ENCODE data around the gene LRRC63. TPM values are rescaled to one million over a fixed set of nuclear protein-coding genes. Genes with fewer than 3 reads are reported as not detected.

Gene LRRC63
- total and polyA plus RNA-seq, 9 of the 15 experiments (the other 6 are each of a cell fraction or from before 2014, with no cell fraction given), result 0.07 to 0.41 (median 0.24) TPM; not detected in 1

DNA sequence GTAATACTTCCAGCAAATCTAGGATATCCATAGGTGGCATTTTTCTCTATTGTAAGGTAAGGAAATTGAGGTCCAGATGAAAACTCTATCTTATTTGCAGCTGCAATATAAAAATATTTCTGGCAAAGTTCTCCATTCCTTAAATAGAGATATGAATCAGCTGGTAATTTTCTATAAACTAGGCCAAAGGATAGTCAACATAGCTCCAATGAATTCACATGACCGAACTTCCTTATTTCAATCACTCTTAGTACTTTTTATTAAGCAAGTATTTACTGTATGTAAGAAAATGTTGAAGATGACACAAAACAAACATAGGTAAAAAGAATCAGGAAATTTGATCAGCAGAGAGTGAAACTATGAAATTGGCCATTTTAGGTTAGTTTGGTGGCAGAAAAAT lies 16.7 kb upstream of the LRRC63 start (continued):
- TF ChIP-seq, protein P1, sequence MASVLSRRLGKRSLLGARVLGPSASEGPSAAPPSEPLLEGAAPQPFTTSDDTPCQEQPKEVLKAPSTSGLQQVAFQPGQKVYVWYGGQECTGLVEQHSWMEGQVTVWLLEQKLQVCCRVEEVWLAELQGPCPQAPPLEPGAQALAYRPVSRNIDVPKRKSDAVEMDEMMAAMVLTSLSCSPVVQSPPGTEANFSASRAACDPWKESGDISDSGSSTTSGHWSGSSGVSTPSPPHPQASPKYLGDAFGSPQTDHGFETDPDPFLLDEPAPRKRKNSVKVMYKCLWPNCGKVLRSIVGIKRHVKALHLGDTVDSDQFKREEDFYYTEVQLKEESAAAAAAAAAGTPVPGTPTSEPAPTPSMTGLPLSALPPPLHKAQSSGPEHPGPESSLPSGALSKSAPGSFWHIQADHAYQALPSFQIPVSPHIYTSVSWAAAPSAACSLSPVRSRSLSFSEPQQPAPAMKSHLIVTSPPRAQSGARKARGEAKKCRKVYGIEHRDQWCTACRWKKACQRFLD (CRISPR knock-in tag; IDR thresholded peaks at IDR 0.05), result no peak
- TF ChIP-seq, protein P2, sequence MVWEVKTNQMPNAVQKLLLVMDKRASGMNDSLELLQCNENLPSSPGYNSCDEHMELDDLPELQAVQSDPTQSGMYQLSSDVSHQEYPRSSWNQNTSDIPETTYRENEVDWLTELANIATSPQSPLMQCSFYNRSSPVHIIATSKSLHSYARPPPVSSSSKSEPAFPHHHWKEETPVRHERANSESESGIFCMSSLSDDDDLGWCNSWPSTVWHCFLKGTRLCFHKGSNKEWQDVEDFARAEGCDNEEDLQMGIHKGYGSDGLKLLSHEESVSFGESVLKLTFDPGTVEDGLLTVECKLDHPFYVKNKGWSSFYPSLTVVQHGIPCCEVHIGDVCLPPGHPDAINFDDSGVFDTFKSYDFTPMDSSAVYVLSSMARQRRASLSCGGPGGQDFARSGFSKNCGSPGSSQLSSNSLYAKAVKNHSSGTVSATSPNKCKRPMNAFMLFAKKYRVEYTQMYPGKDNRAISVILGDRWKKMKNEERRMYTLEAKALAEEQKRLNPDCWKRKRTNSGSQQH (CRISPR knock-in tag; IDR thresholded peaks at IDR 0.05), result no peak
- TF ChIP-seq, protein P3, sequence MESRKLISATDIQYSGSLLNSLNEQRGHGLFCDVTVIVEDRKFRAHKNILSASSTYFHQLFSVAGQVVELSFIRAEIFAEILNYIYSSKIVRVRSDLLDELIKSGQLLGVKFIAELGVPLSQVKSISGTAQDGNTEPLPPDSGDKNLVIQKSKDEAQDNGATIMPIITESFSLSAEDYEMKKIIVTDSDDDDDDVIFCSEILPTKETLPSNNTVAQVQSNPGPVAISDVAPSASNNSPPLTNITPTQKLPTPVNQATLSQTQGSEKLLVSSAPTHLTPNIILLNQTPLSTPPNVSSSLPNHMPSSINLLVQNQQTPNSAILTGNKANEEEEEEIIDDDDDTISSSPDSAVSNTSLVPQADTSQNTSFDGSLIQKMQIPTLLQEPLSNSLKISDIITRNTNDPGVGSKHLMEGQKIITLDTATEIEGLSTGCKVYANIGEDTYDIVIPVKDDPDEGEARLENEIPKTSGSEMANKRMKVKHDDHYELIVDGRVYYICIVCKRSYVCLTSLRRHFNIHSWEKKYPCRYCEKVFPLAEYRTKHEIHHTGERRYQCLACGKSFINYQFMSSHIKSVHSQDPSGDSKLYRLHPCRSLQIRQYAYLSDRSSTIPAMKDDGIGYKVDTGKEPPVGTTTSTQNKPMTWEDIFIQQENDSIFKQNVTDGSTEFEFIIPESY (CRISPR knock-in tag; IDR thresholded peaks at IDR 0.05), result no peak
- no peak for TF ChIP-seq ZNF311 (CRISPR knock-in tag; IDR thresholded peaks at IDR 0.05)
- no peak for TF ChIP-seq PRPF4 (IDR thresholded peaks at IDR 0.05; ENCODE audit: insufficient read depth, low read depth, low read length, poor library complexity, severe bottlenecking)
- TF ChIP-seq ZNF354B (CRISPR knock-in tag; IDR thresholded peaks at IDR 0.05), result no peak
- no peak for TF ChIP-seq YBX1 (IDR thresholded peaks at IDR 0.05)
- no peak for TF ChIP-seq NFXL1 (CRISPR knock-in tag; IDR thresholded peaks at IDR 0.05)
- no peak for TF ChIP-seq SIN3B (IDR thresholded peaks at IDR 0.05; ENCODE audit: low read depth)
- TF ChIP-seq, protein P4, sequence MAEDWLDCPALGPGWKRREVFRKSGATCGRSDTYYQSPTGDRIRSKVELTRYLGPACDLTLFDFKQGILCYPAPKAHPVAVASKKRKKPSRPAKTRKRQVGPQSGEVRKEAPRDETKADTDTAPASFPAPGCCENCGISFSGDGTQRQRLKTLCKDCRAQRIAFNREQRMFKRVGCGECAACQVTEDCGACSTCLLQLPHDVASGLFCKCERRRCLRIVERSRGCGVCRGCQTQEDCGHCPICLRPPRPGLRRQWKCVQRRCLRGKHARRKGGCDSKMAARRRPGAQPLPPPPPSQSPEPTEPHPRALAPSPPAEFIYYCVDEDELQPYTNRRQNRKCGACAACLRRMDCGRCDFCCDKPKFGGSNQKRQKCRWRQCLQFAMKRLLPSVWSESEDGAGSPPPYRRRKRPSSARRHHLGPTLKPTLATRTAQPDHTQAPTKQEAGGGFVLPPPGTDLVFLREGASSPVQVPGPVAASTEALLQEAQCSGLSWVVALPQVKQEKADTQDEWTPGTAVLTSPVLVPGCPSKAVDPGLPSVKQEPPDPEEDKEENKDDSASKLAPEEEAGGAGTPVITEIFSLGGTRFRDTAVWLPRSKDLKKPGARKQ (CRISPR knock-in tag; IDR thresholded peaks at IDR 0.05), result no peak
- no peak for TF ChIP-seq COPS2 (conservative IDR thresholded peaks at IDR 0.05)

Data from K562 (cell line).